ENCODE data around the gene ACSF2. TPM values are rescaled to one million over a fixed set of nuclear protein-coding genes. Genes with fewer than 3 reads are reported as not detected.

ACSF2 gene
- polyA plus RNA-seq, 2 of the 4 experiments (the other 2 are of a cell fraction): 24.4 to 33.6 TPM

- H3K4me3 ChIP-seq: no peak overlapping the region
- H3K27ac ChIP-seq: no peak overlapping the region
- CTCF ChIA-PET: interaction anchor here (0.6 to 33.9 kb wide), 4 partner anchors 13 to 344 kb away, joined by 3 to 445 read pairs (median 56); partner anchors contain the start of gene LRRC59
- WGBS (ENCODE audit: missing lambda C conversion rate): 84% methylated on average over 6 of the region's 6 CpGs
- FAIRE-seq: no peak
- H3K4me1 ChIP-seq: no peaks in the 10 kb centered on the region
- POLR2A ChIA-PET: interaction anchor here (0.9 to 1.5 kb wide), 3 partner anchors 10 to 100 kb away, joined by 3 read pairs; no protein-coding TSS in a partner anchor
- ATAC-seq: peak; percentile 12 to 14; a peak in 5 of 6 replicates
- TF ChIP-seq USF2 (IDR thresholded peaks at IDR 0.05) (no peak), POLR2A (IDR thresholded peaks at IDR 0.05; ENCODE audit: low read length) (no peak), MAZ (IDR thresholded peaks at IDR 0.05; ENCODE audit: borderline replicate concordance, low read depth, low read length) (no peak), RCOR1 (IDR thresholded peaks at IDR 0.05; ENCODE audit: low read depth, low read length) (no peak), EHF (CRISPR knock-in tag; IDR thresholded peaks at IDR 0.05) (no peak), BHLHE40 (IDR thresholded peaks at IDR 0.05; ENCODE audit: low read depth, low read length) (no peak), PHF8 (IDR thresholded peaks at IDR 0.05; ENCODE audit: borderline replicate concordance, low read depth) (no peak), NR3C1 (IDR thresholded peaks at IDR 0.05) (no peak), POLR2AphosphoS2 (conservative IDR thresholded peaks at IDR 0.05; ENCODE audit: low read length) (no peak), FOSL2 (IDR thresholded peaks at IDR 0.05) (no peak), FOSL2 (CRISPR knock-in tag; IDR thresholded peaks at IDR 0.05) (no peak), GATA3 (IDR thresholded peaks at IDR 0.05; ENCODE audit: borderline replicate concordance) (no peak), CBX8 (IDR thresholded peaks at IDR 0.05) (no peak), SREBF2 (IDR thresholded peaks at IDR 0.05) (no peak), KDM5A (IDR thresholded peaks at IDR 0.05) (no peak)
- no peaks in the 10 kb centered on the region for H3K9me3 ChIP-seq
- H3K4me2 ChIP-seq: no peak overlapping the region
- no peak for DNase-seq (ENCODE audit: low read depth in 1 of 2, low spot score in 1 of 2)
Observed at GRCh38 chr17:50379351-50380132, 46.5 kb upstream of the ACSF2 start.

GRCh38 chr17:50380369-50381259, 45.4 kb upstream of the ACSF2 start:
- 91% methylated on average over 12 of the region's 13 CpGs for WGBS (ENCODE audit: missing lambda C conversion rate)
- CTCF ChIA-PET: interaction anchor here (0.6 to 33.9 kb wide), 6 partner anchors 11 to 343 kb away, joined by 3 to 445 read pairs (median 5); partner anchors contain the start of gene LRRC59
- DNase-seq (ENCODE audit: low read depth in 1 of 2, low spot score in 1 of 2): no peak

More at GRCh38 chr17:50380369-50381259, 45.4 kb upstream of the ACSF2 start:
- no peak overlapping the region for H3K27ac ChIP-seq
- no peaks in the 10 kb centered on the region for H3K9me3 ChIP-seq
- no peaks in the 10 kb centered on the region for H3K4me1 ChIP-seq
- POLR2A ChIA-PET: interaction anchor here (0.9 to 1.5 kb wide), 5 partner anchors 9 to 99 kb away, joined by 3 to 4 read pairs (median 3); partner anchors contain the start of gene XYLT2
- H3K4me3 ChIP-seq: no peak overlapping the region
- FAIRE-seq: no peak
- H3K4me2 ChIP-seq: no peak overlapping the region
- ATAC-seq: peak; percentile 27 to 36; a peak in 5 of 6 replicates
- TF ChIP-seq RCOR1 (IDR thresholded peaks at IDR 0.05; ENCODE audit: low read depth, low read length): no peak
- no peak for TF ChIP-seq EHMT2 (IDR thresholded peaks at IDR 0.05; ENCODE audit: low read depth)
- 0 out of 2 replicates have a peak, but pooled peaks have one; percentile 13 for TF ChIP-seq TP53 (CRISPR knock-in tag; IDR thresholded peaks at IDR 0.05)
- TF ChIP-seq HOXA7 (CRISPR knock-in tag; IDR thresholded peaks at IDR 0.05): peak; percentile 71; the same call in 1 of the 2 replicates
- no peak for TF ChIP-seq MAFK (IDR thresholded peaks at IDR 0.05; ENCODE audit: partially characterized antibody)
- TF ChIP-seq RFX5 (IDR thresholded peaks at IDR 0.05): no peak
- peak; percentile 21; the same call in 2 of the 3 replicates for TF ChIP-seq CTCF (IDR thresholded peaks at IDR 0.05)
- TF ChIP-seq FOSB (CRISPR knock-in tag; IDR thresholded peaks at IDR 0.05): peak; percentile 47; the same call in 1 of the 2 replicates
- peak; percentile 93 for TF ChIP-seq POLR2AphosphoS2 (conservative IDR thresholded peaks at IDR 0.05; ENCODE audit: low read length)
- TF ChIP-seq ZC3H11A (IDR thresholded peaks at IDR 0.05): no peak
- no peak for TF ChIP-seq MYC (IDR thresholded peaks at IDR 0.05; ENCODE audit: borderline replicate concordance, low read length)
- peak; percentile 3 for TF ChIP-seq TFCP2L1 (CRISPR knock-in tag; IDR thresholded peaks at IDR 0.05)
- no peak for TF ChIP-seq CHD4 (IDR thresholded peaks at IDR 0.05; ENCODE audit: borderline replicate concordance)
- no peak for TF ChIP-seq JUNB (IDR thresholded peaks at IDR 0.05)
- TF ChIP-seq RARB (CRISPR knock-in tag; IDR thresholded peaks at IDR 0.05): no peak; the same call in 1 of the 2 replicates
